ENCODE results near the gene IGIP.

IGIP gene

DNA sequence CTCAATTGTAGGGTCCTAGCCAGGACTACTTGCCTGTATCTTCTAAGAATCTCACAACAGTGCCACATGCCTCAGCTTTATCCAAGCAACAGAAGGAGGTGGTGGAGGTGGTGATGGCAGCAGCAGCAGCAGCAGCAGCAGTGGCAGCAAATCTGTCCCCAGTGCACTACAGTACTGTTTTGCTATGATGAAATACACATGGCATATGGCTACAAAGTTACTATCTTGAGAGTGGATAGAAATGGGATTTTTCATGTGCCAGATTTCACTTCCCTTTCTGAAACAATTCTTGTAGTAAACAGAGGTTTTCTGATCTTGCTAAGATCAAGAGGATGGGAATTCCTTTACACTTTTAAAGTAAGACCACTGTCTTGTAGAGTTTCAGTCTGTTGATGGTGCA lies 41.2 kb downstream of the IGIP start:
- DNase-seq, result no peak

DNA sequence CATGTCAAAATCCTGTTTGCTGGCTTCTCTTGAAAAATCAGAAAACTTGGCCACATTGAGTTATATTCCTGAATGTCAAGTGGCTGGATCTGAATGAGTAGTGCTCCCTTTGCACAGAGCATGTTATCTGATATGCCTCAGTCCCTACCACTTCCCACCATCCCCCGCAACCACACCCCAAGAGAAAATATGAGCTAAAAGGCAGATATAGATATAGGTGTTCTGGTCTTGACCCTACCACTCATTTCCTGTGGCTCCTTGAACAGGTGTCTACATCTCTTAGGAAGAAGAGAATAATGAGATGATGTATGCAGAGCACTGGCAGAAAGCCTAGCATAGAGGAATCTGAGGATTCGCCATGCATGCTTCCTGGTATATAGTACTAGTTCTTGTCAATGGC lies 42.6 kb downstream of the IGIP start:
- DNase-seq, result no peak

DNA sequence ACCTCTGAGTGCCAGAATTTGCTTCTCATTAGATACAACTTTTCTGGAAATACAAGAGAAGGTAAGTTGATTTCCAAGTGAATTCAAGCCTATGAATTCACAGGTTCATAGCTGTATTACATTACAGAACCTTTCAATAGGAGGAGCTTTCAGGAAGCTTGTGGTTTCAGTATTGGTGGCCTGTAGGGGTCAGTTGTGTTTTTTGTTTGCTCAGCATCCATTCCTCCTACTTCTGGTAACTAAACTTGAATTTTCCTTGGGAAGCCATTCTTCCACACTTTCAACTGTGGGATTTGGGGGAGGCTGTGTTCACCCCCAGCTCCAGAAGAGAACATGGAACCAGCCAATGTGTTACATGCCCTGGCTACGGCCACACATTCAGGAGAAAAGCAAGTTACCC lies 43.7 kb downstream of the IGIP start:
- no peak for DNase-seq

DNA sequence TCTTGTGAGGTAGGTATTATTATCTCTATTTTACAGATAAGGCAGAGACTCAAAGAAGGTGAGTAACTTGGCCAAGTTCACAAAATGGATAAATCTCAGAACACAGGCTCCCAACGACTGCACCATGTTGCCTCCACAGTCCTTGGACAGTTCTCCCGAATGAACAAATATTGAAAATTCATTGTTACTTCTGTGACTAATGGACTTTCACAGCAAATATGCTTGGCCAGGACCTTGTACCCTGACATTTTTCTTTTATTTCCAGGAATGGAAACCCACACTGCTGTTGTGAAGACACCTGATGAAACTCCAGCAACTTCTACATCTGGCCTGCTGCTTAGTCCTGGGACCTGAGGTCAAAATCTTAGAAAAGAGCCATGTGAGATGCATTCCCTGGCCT lies 46.7 kb downstream of the IGIP start:
- no peak for DNase-seq

DNA sequence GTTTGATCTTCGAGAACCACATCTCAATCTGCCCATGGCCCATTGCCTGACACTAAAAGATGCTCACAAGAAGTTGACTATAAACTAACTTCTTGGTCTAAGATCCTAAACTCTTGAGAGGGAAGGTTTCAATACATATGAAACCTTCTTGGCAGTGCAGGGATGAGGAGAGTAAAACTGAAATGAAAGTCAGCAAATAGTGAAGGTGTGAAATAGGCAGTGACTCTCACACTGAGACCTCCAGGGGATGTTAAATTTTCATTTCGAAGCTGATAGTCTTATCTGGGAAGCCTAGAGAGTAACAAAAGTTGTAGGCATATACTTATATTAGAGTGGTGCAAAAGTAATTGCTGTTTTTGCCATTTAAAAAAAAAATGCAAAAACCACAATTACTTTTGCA lies 48.3 kb downstream of the IGIP start:
- no peak for DNase-seq

DNA sequence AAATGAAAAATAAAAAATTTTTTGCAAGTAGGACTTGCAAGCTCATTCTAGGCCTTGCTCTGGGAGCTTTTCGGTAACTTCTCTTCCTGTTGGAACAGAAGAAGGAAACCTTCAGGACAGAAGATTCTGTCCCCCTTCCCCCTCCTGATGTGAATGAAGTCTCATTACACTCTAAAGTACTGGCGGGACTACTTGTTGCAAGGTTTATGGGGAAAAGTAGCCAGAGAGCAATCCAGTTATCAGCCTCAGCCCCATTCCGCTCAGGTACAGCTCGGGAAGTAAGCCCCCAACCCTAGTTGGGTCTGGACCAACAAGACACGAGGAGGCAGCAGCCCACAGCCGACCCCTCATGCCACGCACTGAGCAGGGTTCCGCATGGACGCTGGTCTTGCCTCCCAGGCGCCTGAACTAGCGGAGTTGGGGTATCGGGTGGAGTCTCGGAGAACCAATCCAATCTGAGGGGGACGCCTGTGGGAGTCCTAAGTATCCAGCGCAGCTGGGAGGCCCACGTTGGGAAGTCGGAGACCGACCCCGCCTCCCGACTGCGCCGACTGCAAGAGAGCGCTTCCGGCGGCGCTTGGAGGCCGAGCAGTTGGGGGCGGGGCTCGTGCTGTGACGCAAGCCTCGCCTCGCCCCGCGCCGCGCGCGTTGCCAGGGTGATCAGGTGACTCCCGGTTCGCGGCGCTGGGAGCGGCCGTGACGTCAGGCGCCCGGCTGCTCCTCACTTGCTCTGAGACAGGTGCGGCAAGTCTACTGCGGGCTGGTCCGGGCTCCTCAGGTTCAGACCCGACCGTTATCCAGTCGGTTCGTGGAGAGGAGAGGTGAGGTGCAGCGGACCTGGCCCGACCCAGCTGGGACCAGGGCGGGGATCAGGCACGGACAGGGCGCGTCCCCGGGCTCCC lies 49.0 kb downstream of the IGIP start, which contains the start of gene CYSTM1:
TSS of gene CYSTM1 (plus strand) at position 724 of the 902 bp plus-strand sequence. CDS start 19,278 bp downstream, outside the sequence.
- DNase-seq, result peak; percentile 98

DNA sequence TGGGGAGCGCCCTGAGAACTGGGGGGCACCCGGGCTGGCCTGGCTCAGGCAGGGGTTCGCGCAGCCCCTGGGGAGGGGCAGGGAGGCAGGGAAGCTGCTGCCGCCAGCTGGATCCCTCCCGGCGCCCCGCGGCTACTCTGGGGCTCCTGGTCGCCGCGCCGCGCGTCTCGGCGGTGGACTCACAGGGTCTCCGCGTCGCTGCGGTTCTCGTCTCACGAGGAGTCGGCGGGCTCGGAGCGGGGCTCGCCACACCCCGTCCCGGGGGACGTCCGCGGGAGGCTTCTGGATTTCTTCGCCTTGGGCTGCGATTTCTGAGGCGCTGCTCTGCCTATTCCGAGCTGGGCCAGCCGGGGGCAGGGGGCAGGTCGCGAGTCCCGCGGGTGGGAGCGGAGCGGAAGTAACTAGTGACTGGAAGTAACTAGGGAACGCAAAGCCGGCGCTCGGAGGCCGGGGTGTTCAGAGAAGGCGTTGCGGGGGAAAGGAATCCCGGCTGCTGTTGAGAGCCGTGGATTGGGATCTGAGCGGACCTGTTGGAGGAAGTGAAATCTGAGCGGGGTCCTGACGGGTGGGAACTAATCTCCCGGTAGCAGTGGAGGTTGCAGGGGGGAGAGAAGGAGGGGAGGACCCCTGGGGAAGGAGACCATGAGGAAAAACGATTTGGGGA lies 49.8 kb downstream of the IGIP start:
- peak; percentile 91 for DNase-seq

DNA sequence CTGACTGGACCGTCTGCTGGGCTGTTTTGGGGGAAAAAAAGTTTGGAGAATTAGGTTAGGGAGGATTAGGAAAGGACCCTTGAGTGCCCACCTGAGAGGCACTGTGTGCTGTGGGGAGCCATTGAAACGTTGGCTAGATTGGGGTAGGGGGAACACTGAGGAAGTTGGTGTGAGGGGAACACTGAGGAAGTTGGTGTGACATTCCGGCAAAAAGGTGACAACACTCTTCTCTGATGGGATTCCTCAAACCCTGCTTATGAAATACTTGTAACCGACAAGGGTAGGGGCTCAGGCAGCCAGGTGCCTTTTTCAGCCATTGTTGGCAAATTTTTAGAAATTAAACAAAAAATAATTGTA lies 50.3 kb downstream of the IGIP start:
- DNase-seq, result no peak

DNA sequence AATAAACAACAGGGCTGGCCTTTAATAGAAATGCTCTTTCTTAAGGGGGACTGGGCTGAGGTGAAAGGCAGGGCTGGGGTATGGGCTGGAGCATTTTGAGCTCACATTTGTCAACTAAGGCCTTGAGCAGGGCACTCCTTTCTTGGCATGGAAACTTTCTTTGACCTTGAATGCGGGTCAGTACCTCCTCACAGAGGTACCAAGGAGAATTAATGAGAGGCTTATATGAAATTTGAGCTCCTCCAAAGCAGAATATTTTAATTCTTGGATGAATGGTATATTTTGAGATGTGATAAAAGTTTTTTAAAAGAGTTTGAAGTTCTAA lies 52.3 kb downstream of the IGIP start:
- no peak for DNase-seq

DNA sequence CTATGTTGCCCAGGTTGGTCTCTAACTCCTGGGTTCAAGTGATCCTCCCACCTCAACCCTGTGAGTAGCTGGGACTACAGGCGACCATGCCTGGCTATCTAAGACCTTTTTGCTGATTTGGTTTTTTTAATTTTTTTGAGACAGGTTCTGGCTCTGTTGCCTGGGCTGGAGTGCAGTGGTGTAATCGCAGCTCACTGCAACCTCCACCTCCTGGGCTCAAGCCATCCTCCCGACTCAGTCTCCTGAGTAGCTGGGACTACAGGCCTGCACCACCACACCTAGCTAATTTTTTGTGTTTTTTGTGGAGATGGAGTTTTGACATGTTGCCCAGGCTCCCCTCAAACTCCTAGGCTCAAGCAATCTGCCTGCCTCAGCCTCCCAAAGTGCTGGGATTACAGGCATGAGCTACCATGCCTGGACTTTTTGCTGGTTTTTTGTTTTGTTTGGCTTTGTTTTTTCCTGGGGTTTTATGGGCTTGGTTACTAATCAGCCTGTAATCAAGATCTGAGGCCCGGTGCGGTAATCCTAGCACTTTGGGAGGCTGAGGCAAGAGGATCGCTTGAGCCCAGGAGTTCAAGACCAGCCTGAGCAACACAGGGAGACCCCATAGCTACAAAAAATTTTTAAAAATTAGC lies 52.9 kb downstream of the IGIP start:
- no peak for DNase-seq
